GM12891 (cell line): Measurements from ENCODE around the gene CAMK1D.
"Not testable (repeated sequence)": the region's sequence is repeated elsewhere in the genome, so short reads cannot be mapped to it uniquely, and the experiment has no call there.

Experiments used
- DNase-seq: peaks from one replicate; pipeline ENCODE4 v3.0.0; 2011; ENCODE audit warnings: low spot score; ENCODE audit not compliant: insufficient read length
- FAIRE-seq: peaks from 2 replicates; lab custom pipeline; 2011; peaks lifted over from hg19 to GRCh38; lab: Jason Lieb, UNC
- PAX5 ChIP-seq: IDR thresholded peaks from 2 replicates; pipeline ENCODE4 v1.6.1; 2011; ENCODE audit warnings: low read length, moderate library complexity, mild to moderate bottlenecking; ENCODE audit not compliant: insufficient read depth, severe bottlenecking
- POLR2A ChIP-seq: IDR thresholded peaks from 2 replicates; pipeline ENCODE4 v1.6.1; 2011; ENCODE audit warnings: low read depth, low read length, control low read depth
- POLR2AphosphoS5 ChIP-seq: IDR thresholded peaks from 2 replicates; pipeline ENCODE4 v1.6.1; 2011; ENCODE audit warnings: low read depth, low read length, control low read depth
- POU2F2 ChIP-seq: IDR thresholded peaks from 2 replicates; pipeline ENCODE4 v1.6.1; 2011; ENCODE audit warnings: low read depth, mild to moderate bottlenecking, control low read depth, low read length, moderate library complexity
- SPI1 ChIP-seq: IDR thresholded peaks from 2 replicates; pipeline ENCODE4 v1.6.1; 2011; ENCODE audit warnings: low read depth, low read length, control low read depth
- TAF1 ChIP-seq: IDR thresholded peaks from 2 replicates; pipeline ENCODE4 v1.6.1; 2011; ENCODE audit warnings: low read depth, low read length, control low read depth

CAMK1D gene

DNA sequence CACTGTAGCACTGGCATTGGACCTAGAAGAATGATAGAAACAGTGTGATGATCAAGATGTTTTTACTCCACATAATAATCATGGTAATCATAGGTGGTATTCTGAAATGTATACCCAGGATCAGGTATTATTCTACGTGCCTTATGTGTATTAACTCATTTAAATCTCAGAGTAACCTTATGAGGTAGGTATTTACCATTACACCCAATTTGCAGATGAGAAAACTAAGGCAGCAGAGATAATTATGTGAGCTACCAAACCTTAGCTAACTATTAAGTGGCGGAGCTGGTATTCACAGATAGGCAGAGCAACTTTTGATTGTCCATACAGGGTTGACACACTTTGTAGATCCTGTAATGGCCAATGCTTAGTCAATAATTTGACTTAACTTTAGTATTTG, 2.5 kb downstream of the CAMK1D start:
- FAIRE-seq (peak; percentile 33), DNase-seq (no peak)
- TF ChIP-seq TAF1 (no peak), POU2F2 (no peak), POLR2A (no peak), SPI1 (no peak), POLR2AphosphoS5 (no peak), PAX5 (no peak)

DNA sequence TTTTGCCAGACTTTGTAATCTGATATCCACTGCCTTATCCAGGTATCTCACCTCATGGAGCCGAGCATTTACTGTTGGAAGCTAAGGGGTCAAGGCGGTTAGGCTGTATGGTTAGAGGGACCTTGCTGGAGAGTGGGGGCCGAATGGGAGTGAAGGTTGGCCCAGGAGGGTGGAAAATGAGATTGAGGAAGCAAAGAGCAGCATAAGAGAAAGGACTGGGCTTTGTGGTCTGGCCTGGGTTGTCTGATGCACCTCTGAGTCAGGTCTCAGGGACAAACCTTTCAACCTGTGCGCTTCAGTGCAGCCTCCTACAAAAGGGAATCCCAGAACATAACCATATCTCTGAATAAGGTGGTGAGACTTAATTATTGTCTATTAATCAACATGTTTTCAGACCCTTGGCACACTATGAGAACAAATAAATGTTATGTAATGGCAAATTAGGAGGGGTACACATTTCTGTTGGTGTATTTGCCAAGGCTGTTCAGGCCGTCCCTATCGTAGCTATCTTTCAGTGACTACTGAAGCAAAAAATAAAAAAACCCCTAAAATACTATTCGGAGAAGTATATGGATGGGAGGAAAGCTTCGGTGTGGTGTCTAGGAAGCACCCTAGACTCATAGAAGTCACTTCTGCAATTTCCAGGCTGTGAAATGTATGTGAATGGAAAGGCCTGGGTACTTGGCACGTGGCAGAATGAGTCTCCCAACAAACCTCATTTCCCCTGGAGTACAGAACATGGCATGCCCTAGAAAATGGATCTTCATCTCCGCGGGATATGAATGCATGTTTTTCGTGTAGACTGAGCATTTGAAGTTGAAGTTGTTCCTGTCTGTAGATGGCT, 4.3 kb downstream of the CAMK1D start:
- DNase-seq (no peak), FAIRE-seq (peak; percentile 61)

GRCh38 chr10:12354696-12355095, 5.3 kb downstream of the CAMK1D start:
- not testable (repeated sequence) for FAIRE-seq, DNase-seq

More for the DNA sequence above, 4.3 kb downstream of the CAMK1D start:
- TF ChIP-seq PAX5 (no peak), SPI1 (peak; percentile 54), TAF1 (no peak), POLR2AphosphoS5 (no peak)

- no peak for FAIRE-seq
Observed at GRCh38 chr10:12355384-12355783, 6.0 kb downstream of the CAMK1D start.

GRCh38 chr10:12357525-12358151, 8.3 kb downstream of the CAMK1D start:
- DNase-seq (no peak), FAIRE-seq (no peak)
- TF ChIP-seq PAX5 (no peak), POU2F2 (no peak), POLR2A (no peak), SPI1 (no peak), TAF1 (no peak), POLR2AphosphoS5 (no peak)

More at GRCh38 chr10:12355384-12355783, 6.0 kb downstream of the CAMK1D start:
- DNase-seq, result no peak
- TF ChIP-seq POLR2A, result no peak
- no peak for TF ChIP-seq TAF1
- no peak for TF ChIP-seq POLR2AphosphoS5
- TF ChIP-seq PAX5, result no peak
- TF ChIP-seq SPI1, result no peak
- no peak for TF ChIP-seq POU2F2

- FAIRE-seq (no peak), DNase-seq (no peak)
- TF ChIP-seq POLR2A (no peak), POLR2AphosphoS5 (no peak), POU2F2 (no peak), SPI1 (no peak), PAX5 (no peak), TAF1 (no peak)
Observed at GRCh38 chr10:12358863-12359564, 9.7 kb downstream of the CAMK1D start.

DNA sequence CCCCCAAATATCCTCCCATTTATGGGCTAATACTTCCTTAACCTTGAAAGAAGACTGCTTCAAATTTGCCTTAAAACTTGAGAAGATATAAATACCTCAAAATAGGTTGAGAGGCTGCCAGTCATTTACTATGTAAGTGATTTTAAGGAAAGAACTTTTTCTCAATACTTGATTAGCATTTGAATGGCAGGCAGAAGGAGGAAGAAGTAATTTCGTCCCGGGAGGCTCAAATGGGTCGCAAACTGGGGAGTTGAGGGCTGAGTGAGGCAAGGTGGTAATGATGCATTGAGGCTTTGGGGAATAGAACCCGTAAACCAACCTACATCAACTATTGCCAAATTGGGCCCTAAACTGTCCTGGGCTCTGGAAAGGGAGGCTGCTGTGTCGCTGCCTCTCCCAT, 11.1 kb downstream of the CAMK1D start:
- DNase-seq, result no peak
- TF ChIP-seq POLR2AphosphoS5, result no peak
- no peak for TF ChIP-seq PAX5
- no peak for TF ChIP-seq POLR2A
- no peak for TF ChIP-seq TAF1
- no peak for TF ChIP-seq POU2F2
- no peak for TF ChIP-seq SPI1
- FAIRE-seq, result no peak

GRCh38 chr10:12361115-12361514, 11.8 kb downstream of the CAMK1D start:
- not testable (repeated sequence) for FAIRE-seq, DNase-seq

DNA sequence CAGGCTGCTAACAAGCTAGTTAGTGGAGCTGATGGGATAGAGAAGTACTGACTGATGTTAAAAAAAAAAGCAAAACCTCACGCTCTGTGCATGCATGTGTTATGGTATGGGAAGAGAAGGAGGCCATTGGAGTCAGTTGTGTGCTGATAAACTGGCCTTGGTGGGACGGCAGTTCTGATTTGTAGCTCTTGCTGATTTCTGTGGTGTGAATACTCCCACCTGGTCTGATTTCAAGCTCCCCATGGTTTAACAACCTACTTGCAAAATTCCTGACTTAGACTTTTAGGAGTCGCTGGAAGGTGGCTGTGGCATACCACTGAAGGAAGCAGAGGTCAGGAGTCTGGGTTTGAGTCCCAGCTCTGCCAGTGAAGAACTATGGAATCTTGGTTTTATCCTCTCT, 15.2 kb downstream of the CAMK1D start:
- FAIRE-seq (no peak), DNase-seq (no peak)
- TF ChIP-seq POU2F2, result no peak
- no peak for TF ChIP-seq SPI1
- no peak for TF ChIP-seq POLR2AphosphoS5

GRCh38 chr10:12367272-12367671, 17.9 kb downstream of the CAMK1D start:
- DNase-seq (no peak), FAIRE-seq (no peak)
- no peak for TF ChIP-seq PAX5
